HG03432 (cell line): Measurements from ENCODE around the gene CPEB2.
"Not testable (repeated sequence)": the region's sequence is repeated elsewhere in the genome, so short reads cannot be mapped to it uniquely, and the experiment has no call there.

Experiments used
- ATAC-seq: cut with Tn5 transposase; IDR thresholded peaks from one replicate; pipeline ENCODE4 v1.9.1; 2021; ENCODE audit warnings: mild to moderate bottlenecking, moderate library complexity; ENCODE audit not compliant: unreplicated experiment

Gene CPEB2

DNA sequence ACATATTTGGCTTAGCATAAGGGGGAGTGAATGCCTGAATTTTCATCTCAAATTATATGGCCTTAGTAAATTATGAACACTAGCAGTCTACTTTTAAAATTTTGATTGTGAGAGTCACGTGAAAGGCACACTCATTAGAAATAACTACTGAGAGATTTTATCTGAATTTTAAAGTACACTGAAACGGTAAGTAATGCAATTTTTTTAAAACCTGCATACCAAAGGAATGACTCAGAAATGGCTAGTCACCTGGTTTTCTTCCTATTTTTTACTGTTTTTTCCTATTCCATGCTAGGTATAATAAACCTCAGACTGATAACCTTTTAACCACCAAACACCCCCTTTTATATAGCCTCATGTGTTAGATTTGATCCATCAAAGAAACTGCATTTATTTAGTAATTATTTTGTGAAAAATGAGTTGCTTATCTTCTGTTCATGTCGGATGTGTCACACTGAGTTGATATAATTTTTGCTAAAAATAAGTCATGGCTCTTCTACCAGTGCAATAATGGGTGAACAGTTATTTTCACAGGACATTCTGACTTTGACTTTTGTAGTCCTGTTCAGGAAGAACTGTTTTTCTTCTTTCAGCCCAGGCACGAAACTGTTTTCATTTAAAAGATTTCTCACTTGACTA is 40.4 kb downstream of the CPEB2 start:
- no peak for ATAC-seq

DNA sequence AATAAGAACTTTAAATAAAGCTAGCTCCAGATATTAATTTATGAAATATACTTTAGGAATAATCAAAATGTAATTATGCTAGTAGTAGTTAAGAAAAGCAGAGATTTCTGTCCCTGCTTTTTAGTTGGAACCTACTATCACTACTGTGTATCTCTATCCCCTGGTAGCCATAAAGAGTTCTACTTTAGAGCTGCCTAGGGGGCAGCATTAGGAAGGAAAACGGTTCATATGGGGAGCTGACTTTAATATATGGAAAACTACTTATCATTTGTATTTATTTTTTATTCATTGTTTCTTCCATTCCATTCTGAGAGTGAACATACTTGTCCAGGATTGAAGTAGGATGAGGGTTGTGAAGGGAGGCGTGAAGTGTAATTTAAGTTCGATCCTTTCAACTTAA is 40.9 kb downstream of the CPEB2 start:
- ATAC-seq, result no peak

- no peak for ATAC-seq
These were observed 41.6 kb downstream of the CPEB2 start for GRCh38 chr4:15043922-15044321.

GRCh38 chr4:15054541-15054940 is 52.3 kb downstream of the CPEB2 start:
- no peak for ATAC-seq

GRCh38 chr4:15060213-15060612 is 57.9 kb downstream of the CPEB2 start:
- ATAC-seq, result no peak

- no peak for ATAC-seq
These were observed 61.1 kb downstream of the CPEB2 start for GRCh38 chr4:15063341-15063740.

DNA sequence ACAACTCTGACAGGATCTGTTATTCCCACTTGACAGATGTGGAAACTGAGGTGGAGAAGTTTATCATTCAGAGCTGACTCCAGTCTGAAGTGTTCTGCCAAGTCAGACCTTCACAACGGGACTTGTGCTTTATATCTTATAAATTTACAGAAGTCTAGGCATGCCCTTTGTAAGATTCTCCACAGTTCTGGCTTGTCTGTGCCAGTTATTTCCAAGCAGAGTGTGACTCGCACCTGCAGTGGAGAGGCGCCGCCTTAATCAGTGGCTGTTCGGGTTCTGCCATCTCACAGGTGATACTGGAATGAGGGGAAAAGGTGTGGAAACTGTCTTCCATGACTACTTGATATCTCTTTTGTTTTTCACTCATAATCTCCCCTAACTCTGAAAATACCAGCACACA is 63.2 kb downstream of the CPEB2 start:
- ATAC-seq, result no peak

DNA sequence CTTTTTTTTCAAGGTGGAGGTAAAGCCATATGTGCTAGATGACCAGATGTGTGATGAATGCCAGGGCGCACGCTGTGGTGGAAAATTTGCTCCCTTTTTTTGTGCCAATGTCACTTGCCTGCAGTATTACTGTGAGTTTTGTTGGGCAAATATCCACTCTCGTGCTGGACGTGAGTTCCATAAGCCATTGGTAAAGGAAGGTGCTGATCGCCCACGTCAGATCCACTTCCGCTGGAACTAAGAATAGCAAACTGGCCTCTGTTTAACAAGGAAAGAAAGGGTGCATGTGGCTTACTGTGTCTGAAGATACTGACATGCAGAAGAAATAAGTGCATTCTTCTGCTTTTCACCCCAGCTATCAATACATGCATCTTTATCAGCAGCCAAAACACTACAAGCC is 63.9 kb downstream of the CPEB2 start:
- ATAC-seq, result no peak

DNA sequence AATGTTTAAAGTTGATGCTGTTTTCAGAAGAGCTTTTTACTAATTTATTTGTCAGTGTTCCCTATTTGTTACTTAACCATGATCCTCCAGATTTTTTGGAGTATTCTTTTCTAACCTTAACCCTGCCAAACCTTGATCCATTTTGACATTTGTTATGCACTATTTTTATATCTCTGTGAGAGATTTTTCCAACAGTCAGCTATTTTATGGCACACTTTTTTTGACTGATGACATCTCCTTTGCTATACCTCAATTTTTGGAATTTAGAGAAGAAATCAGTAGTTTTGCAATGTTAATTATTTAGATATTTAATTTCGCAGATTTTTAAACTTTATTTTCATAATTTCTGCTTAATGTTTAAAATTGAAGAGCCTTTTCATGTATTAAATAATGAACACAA is 66.0 kb downstream of the CPEB2 start:
- ATAC-seq, result no peak

DNA sequence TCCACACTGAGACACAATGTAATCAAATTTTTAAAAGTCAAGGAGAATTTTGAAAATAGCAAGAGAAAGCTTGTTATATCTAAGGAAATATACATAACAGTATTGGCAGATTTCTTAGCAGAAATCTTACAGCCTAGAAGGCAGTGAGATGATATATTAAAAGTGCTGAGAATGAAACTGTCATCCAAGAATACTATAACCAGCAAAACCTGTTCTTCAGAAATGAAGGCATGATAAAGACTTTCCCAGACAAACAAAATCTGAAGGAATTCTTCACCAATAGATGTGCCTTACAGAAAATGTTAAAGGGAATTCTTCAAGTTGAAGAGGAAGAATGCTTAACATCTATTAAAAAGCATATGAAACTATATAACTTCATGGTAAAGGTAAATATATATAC is 73.6 kb downstream of the CPEB2 start:
- ATAC-seq, result no peak

GRCh38 chr4:15077969-15078368 is 75.7 kb downstream of the CPEB2 start:
- ATAC-seq, result no peak

GRCh38 chr4:15078682-15079642 is 76.7 kb downstream of the CPEB2 start:
- no peak for ATAC-seq

DNA sequence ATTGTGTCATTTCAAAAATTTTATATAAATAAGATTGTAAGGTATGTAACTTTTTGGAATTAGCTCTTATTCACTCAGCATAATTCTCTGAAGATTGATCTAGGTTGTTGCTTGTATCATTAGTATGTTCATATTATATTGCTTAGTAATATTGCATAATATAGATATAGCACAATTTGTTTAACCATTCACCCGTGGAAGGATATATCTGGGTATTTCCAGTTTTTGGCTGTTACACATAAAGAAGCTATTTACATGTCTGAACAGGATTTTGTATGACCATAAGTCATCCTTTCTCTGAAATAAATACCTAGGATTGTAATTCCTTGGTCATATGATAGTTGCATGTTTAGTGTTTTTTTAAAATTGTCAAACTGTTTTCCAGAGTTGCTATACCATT is 82.5 kb downstream of the CPEB2 start:
- no peak for ATAC-seq

- not testable (repeated sequence) for ATAC-seq
These were observed 83.5 kb downstream of the CPEB2 start for GRCh38 chr4:15085762-15086161.

DNA sequence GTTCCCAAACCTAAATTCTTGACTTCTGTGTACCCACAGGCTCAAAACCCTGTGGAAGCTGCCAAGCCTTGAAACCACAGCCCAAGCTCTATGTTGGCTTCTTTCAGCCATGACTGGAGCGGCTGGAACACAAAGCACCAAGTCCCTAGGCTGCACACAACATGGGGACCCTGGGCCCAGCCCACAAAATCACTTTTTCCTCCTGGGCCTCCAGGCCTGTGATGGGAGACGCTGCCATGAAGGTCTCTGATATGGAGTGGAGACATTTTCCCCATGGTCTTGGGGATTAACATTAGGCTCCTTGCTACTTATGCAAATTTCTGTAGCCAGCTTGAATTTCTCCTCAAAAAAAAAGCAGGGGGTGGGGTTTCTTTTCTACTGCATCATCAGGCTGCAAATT is 84.0 kb downstream of the CPEB2 start:
- not testable (repeated sequence) for ATAC-seq

- no peak for ATAC-seq
These were observed 86.2 kb downstream of the CPEB2 start for GRCh38 chr4:15088394-15089035.

- ATAC-seq, result no peak
These were observed 87.7 kb downstream of the CPEB2 start for GRCh38 chr4:15089979-15090378.

DNA sequence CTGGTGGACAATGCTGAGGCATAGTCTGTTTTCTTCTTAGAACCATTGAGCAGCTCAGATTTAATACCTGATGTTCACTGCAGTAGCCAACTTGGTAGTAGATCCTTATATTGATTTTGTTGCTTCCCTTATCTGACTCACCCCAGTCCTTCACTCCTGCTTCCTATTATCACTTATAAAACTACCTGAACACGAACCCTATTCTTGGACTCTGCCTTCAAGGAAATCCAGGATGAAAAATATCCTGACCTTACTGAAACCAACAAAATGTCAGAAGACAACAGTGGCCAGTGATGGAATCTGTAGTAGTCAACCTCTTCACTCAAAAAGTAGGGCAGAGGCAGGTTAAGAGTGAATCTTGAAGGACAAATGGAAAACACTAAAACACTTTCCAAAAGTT is 98.1 kb downstream of the CPEB2 start:
- no peak for ATAC-seq

GRCh38 chr4:15100994-15101695 is 98.9 kb downstream of the CPEB2 start:
- ATAC-seq, result no peak

DNA sequence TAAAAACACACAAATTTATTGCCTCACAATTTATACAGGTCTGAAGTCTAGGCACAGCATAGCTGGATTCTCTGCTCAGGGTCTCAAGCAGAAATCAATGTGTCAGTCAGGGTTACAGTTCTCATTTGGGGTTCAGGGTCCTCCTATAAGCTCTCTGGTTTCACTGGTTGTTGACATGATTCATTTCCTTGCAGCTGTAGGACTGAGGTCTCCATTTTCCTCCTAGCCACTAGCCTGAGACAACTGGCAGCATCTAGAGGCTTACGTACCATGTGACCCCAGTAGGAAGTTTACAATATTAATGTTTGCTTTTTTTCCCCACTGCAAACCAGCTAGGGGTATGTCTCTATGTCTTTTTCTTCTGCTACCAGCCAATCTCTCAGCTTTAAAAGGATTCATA is 102.5 kb downstream of the CPEB2 start:
- ATAC-seq, result no peak

- ATAC-seq, result no peak
These were observed 104.1 kb downstream of the CPEB2 start for GRCh38 chr4:15106399-15106798.
